Omental fat pad (tissue), 4 donors: ENCODE results near the gene HOOK1. TPM values are rescaled to one million over a fixed set of nuclear protein-coding genes. Genes with fewer than 3 reads are reported as not detected.

Experiments used
- ATAC-seq: fragments of 150-250 bp; one replicate; pipeline ENCODE4 v1.9.1; 2016; ENCODE audit warnings: mild to moderate bottlenecking, moderate library complexity; ENCODE audit not compliant: low FRiP score
- DNase-seq: peaks from one replicate; pipeline ENCODE4 v3.0.0-alpha.2; 2019; ENCODE audit warnings: low spot score
- CTCF ChIP-seq, 3 donors: fragments of 450-650 bp; IDR thresholded peaks; one replicate each; pipeline ENCODE4 v1.5.1; 2016 to 2017; ENCODE audit warnings: antibody characterized with exemption in 3 of 3, mild to moderate bottlenecking in 3 of 3, moderate library complexity in 2 of 3
- total RNA-seq, 4 donors: library from RNA; depleted of rRNA; stranded (reverse); fragments of >200 nt; gene quantifications; one replicate each; pipeline ENCODE4 v1.1.0, GENCODE V29; 2016

HOOK1 gene
- 10 to 100 TPM in 1 of 4 donors, 1 to 10 TPM in 2, under 1 TPM in 1; 0.94 to 10.0 (median 2.5) TPM for total RNA-seq

GRCh38 chr1:59814901-59815825 is at the start of gene HOOK1:
Gene HOOK1, plus strand, starts transcription at chr1:59814949. Its CDS starts 169 bp downstream, at chr1:59815118.
- no peak for TF ChIP-seq CTCF (IDR thresholded peaks at IDR 0.05)
- no peak for DNase-seq
- peak; percentile 12 for ATAC-seq

DNA sequence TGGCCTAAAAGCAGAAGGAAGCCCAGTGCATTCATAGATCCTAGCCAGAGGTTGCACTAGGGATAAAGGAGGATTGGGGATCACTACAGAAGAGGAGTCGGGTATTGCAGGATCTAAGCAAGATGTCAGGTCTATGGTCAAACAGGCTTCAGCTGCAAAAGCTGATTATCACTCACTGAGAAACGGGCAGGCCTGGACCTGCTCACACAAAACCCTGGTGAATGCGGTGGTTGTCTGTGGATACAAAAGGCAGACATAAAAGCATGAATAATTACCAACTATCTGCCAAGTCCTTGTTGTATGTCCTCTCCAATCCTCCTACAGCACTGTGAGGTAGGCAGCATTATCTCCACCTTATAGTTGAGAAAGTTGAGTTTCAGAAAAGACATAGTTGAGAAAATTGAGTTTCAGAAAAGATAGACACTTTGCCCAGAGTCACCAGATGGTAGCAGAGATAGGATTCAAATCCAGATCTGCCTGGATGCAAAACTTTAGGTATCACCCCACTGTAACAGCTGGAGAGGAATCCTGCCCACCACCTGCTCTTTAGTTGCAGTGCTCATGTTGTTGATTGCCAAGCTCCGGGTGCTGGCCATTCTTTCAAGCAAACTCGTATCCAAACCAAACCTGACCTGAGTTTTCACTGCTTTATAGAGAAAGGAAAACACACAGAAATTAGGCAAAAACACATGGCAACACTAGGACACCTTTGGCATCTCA is 49.6 kb upstream of the HOOK1 start:
- ATAC-seq (no peak), DNase-seq (no peak)
- TF ChIP-seq CTCF (IDR thresholded peaks at IDR 0.05), result no peak

DNA sequence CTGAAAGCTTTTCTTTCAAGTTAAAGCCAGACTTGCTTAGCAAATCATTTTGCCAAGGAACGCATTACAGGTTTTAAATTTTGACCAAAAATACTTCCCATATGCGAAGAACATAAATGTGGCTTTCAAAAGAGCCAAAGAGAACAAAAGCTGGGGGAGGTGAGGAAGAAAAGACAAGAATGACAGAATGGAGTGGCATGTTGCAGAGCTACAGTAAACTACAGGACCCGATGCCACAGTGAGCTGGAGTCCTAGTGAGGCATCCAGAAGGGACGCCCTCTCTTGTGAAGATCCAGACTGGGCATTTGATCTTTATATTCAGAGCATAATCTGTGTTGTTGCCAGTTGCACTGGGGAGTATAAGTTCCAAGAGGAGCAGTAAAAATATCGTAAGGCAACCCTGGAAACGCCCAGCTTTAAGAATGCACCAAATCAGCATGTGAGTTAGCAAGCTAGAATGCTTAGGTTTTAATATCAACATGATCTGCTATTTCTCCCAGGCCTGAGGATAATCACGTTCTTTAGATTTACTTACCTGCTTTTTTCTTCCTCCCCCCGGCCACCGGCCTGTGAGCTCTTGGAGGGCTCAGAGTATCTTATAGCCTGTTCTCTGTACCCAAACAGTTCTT is 48.4 kb upstream of the HOOK1 start:
- ATAC-seq (no peak), DNase-seq (no peak)
- TF ChIP-seq CTCF (IDR thresholded peaks at IDR 0.05), result no peak

GRCh38 chr1:59767119-59767518 is 47.6 kb upstream of the HOOK1 start:
- TF ChIP-seq CTCF (IDR thresholded peaks at IDR 0.05), result no peak
- no peak for ATAC-seq
- no peak for DNase-seq

- no peak for TF ChIP-seq CTCF (IDR thresholded peaks at IDR 0.05)
- ATAC-seq (no peak), DNase-seq (no peak)
Measured at GRCh38 chr1:59768792-59769735, 45.7 kb upstream of the HOOK1 start.

- no peak for TF ChIP-seq CTCF (IDR thresholded peaks at IDR 0.05)
- DNase-seq (no peak), ATAC-seq (no peak)
Measured at GRCh38 chr1:59769736-59770095, 45.0 kb upstream of the HOOK1 start.
